Activated CD4-positive, alpha-beta T cell treated with anti-CD3 and anti-CD28 coated beads, Interleukin-10, Interleukin-2, amounts not matched to agents 100 ng/mL and 50 ng/mL, durations not matched to agents 16 hours and 8 hours (primary cell): ENCODE results near the gene COL5A1.

Source experiments
- DNase-seq: peaks from one replicate; pipeline ENCODE4 v3.0.0-alpha.2; 2020

Gene COL5A1

DNA sequence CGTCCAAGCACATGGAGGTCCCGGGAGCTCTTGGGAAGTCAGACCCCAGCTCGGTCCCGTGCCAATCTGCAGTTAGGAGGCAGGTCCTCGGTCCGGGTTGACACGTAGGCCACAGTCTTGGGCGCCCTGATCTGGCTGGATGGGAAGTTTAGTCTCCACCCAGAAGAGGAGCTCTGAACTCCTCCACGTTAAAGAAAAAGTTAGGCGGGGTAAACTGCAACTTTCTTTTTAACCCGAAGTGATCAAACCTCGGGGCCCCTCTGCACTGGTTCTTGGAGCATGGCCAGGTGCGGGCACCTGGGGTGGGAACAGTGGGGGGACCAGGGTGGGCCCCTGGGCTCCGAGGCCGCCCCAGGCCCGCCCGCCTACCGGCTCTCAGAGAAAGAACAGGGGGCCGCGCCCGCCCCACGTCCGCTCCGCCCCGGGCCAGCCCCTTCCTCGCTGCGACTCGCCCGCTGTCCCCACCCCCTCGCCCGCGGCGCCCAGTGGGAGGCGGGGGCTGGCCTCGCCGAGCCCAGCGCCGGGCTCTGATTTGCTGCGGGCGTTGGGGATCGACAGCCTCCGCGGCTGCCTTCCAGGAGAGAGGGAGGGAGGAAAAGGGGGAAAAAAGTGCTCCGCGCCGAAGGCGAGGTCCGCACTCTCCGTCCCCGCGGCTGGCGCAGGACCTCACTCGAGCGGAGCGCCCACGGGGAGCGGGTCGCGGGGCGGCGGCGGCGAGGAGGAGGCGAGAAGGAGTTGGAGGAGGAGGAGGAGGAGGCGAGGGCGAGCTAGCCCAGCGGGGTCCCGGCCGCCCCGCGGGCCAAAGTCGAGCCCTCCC is at the start of gene COL5A1:
Gene COL5A1, plus strand, starts transcription at position 631 of the 817 bp plus-strand sequence. CDS start 385 bp downstream, outside the sequence.
- peak; percentile 20 for DNase-seq

- no peak for DNase-seq
Observed at GRCh38 chr9:134592018-134592818, 49.4 kb upstream of the COL5A1 start.

DNA sequence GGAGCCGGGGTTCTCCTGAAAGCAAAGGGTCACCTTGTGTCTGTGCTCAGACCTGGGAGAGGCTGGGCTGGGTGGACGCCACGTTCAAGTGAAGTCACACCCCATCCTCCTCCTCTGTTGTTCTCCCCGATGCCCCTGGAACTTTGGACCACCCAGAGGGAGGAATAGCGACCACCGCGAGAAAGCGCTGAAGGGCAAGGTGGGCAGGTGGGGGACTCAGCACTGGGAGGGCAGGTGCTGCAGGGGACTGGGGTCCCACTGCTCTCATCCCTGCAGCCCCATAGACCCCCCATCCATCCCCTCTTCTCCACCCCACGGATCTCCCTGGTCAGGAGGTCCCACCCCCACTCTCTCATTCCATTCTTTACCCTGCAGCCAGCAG is 48.8 kb upstream of the COL5A1 start:
- no peak for DNase-seq

GRCh38 chr9:134593286-134594077 is 48.1 kb upstream of the COL5A1 start:
- DNase-seq: no peak

GRCh38 chr9:134594078-134594941 is 47.3 kb upstream of the COL5A1 start:
- DNase-seq: no peak

DNA sequence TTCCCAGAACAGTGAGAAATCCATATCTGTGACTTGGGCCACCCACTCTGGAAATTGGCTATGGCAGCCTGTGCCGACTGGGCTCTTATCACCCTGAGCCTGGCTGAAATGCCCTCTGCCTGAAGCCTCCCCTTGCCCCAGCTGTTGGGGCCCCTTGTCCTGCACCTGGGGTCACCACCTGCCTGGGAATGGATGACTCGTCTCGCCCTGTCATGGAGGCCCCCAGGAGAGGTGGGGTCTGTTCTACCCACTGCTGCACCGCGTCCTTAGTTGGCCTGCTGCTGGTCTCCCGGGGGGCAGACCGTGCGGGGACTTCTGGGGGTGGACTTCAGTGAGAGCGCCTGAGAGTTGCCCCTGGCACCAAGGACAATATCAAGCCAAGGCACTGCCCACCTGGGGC is 46.6 kb upstream of the COL5A1 start:
- DNase-seq: no peak

- no peak for DNase-seq
Observed at GRCh38 chr9:134597041-134597913, 44.3 kb upstream of the COL5A1 start.

- DNase-seq: no peak
Observed at GRCh38 chr9:134597957-134598883, 43.4 kb upstream of the COL5A1 start.

- no peak for DNase-seq
Observed at GRCh38 chr9:134598884-134599245, 42.7 kb upstream of the COL5A1 start.

GRCh38 chr9:134600371-134600770 is 41.2 kb upstream of the COL5A1 start:
- DNase-seq: no peak

DNA sequence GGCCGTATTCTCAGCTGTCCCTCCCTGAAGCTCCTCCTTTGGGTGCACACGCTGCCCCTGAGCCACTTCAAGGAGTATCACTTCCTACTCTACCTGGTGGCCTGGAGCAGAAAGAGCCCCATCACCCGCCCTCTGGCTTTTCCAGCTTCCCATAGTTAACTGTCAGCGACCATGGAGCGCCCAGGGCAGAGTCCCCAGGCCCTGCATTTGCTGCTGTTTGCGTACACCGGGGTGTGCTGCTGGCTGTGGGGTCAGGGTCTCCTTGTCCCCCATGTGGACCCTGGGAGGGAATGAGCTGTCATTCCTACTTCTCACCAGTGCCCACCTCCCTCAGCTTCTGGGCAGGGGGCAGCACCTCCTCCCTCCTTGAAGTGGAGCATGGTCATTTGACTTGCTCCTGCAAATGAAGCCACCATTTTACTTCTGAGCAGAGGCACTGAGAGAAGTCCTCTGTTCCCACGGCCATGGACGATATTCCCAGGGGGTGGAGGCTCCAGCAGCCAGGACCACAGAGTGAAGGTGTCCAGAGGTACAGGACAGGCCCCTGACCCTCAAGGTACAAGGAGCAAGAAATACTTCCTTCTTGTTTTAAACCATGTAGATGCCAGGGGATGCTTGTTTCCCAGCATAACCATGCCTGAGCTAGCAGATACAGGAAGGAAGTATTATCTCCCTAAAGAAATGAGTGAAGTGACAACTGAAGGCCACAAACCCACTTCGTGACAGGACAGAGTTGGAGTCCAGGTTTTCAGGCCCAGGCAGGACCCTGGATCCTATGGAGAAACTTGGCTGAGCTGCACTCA is 40.6 kb upstream of the COL5A1 start:
- DNase-seq: no peak

GRCh38 chr9:134601764-134602163 is 39.8 kb upstream of the COL5A1 start:
- no peak for DNase-seq

DNA sequence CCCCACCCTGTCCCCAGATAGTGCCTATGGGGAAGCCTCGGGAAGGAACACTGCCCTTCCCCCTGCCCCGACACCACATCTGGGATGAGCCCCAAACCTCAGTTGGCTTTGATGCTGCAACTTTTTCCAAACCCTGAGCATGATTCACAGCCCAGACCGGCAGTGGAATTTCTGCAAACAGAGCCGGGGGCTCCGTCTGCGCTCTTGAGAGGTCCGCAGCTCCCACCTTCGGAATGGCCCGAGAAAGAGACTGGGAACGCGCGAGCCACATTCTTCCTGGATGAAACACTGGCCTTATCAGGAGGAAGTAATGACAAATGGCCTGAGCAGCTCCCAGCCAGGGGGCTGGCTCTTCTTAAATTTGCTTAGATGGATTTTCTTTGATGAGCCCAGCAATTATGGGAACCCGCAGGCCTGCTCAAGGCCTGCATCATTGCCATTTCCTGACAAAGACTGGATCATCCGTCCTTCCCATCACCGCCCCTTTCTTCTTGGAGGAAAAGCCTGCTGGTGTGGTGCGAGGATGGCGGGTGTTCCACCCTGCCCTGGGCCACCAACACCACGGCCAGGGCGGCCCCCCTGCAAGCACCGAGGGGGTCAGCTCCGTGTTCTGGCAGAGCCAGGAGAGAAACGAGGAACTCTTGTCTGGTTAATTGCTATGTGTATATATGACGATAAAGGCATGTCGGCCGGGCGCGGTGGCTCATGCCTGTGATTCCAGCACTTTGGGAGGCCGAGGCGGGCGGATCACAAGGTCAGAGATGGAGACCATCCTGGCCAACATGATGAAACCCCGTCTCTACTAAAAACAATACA is 38.8 kb upstream of the COL5A1 start:
- no peak for DNase-seq

DNA sequence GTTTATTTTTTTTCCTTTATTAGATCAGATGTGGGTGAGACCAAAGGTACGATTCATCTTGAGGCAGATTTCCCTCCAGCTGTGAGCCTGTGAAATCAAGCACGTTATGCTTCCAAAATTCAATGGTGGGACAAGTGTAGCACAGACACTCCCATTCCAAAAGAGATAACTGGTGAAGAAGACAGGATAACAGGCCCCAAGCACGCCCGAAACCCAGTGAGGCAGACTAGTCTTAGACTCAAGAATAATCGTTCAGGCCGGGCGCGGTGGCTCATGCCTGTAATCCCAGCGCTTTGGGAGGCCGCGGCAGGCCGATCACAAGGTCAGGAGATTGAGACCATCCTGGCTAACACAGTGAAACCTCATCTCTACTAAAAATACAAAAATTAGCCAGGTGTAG is 36.8 kb upstream of the COL5A1 start:
- DNase-seq: no peak

GRCh38 chr9:134605351-134605965 is 36.1 kb upstream of the COL5A1 start:
- no peak for DNase-seq

GRCh38 chr9:134605966-134606357 is 35.6 kb upstream of the COL5A1 start:
- DNase-seq: no peak

DNA sequence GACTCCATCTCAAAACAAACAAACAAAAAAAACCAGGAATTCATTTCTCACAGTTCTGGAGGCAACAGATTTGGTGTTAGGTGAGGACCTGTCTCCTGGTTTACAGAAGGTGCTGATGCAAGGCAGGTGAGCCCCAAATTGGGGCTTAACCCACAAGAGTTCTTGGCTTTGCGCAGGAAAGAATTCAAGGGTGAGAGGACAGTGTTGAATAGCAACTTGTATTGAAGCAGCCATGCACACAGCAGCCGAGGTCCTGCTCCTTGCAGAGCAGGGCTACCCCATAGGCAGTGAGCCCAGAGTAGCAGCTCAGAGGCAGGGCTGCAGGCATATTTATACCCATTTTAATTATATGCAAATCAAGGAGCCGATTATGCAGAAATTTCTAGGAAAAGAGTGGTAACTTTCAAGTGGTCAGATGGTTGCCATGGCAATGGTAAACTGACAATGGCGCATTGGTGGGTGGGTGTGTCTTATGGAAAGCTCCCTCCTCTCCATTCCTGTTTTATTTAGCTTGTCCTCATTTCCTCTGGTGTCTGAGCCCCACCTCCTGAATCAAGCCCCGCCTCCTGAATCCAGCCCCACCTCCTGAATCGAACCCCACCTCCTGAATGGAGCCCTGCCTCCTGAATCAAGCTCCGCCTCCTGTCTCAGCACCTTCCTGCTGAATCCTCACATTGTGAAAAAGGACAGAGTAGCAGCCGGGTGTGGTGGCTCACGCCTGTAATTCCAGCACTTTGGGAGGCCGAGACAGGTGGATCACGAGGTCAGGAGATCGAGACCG is 34.5 kb upstream of the COL5A1 start:
- DNase-seq: no peak
